Measurements from ENCODE around the gene GNB5. TPM values are rescaled to one million over a fixed set of nuclear protein-coding genes. Genes with fewer than 3 reads are reported as not detected.

Gene GNB5
- total RNA-seq, 1 experiment from 2014 or later, result 29.8 TPM

DNA sequence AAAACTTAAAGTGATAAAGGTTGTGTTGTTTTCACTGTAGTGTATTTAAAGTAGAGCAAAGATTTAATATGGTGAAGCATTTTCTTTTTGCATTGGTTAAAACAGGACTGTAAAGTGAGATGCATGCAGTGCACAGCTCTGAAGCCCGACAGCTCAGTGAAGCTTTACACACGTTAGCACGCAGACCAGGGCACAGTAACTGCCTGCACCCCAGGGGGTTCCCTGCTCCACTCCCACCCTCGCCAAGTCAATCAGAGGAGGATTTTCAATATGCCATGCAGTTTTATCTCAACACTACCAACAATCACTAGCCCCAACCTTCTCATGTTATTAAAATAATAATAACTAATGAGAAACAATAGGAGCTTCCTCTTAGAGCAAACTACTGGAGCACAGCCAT is 50.5 kb downstream of the GNB5 start:
- TF ChIP-seq, protein P1, sequence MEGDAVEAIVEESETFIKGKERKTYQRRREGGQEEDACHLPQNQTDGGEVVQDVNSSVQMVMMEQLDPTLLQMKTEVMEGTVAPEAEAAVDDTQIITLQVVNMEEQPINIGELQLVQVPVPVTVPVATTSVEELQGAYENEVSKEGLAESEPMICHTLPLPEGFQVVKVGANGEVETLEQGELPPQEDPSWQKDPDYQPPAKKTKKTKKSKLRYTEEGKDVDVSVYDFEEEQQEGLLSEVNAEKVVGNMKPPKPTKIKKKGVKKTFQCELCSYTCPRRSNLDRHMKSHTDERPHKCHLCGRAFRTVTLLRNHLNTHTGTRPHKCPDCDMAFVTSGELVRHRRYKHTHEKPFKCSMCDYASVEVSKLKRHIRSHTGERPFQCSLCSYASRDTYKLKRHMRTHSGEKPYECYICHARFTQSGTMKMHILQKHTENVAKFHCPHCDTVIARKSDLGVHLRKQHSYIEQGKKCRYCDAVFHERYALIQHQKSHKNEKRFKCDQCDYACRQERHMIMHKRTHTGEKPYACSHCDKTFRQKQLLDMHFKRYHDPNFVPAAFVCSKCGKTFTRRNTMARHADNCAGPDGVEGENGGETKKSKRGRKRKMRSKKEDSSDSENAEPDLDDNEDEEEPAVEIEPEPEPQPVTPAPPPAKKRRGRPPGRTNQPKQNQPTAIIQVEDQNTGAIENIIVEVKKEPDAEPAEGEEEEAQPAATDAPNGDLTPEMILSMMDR (conservative IDR thresholded peaks at IDR 0.05), result no peak
- no peaks in the 10 kb centered on the region for H3K27me3 Mint-ChIP-seq (ENCODE audit: low read depth)
- no peaks in the 10 kb centered on the region for H3K9me3 ChIP-seq (ENCODE audit: control insufficient read depth, low read depth, low read length)

More for the DNA sequence above, 50.5 kb downstream of the GNB5 start:
- Histone ChIP-seq H4K91ac (ENCODE audit: insufficient read length, low read depth, low read length) (no peak overlapping the region), H3K4me2 (ENCODE audit: insufficient read depth, insufficient read length, low read length) (no peak overlapping the region), H3K27ac (ENCODE audit: insufficient read length, low read depth, low read length) (no peak overlapping the region), H2BK20ac (ENCODE audit: low read depth, low read length, poor library complexity, severe bottlenecking) (no peak overlapping the region), H2AK5ac (ENCODE audit: insufficient read length, low read length) (no peak overlapping the region), H2BK5ac (ENCODE audit: insufficient read length, low read length) (no peak overlapping the region), H2BK15ac (ENCODE audit: low read depth, low read length) (no peak overlapping the region), H3K4me1 (ENCODE audit: insufficient read depth, low read length) (no peaks in the 10 kb centered on the region), H3T11ph (ENCODE audit: low read length) (no peak overlapping the region), H3K27me3 (ENCODE audit: insufficient read depth, low read length) (no peaks in the 10 kb centered on the region), H3K79me2 (ENCODE audit: insufficient read depth, low read length) (no peaks in the 10 kb centered on the region), H2BK120ac (ENCODE audit: low read depth, low read length, poor library complexity, severe bottlenecking) (no peak overlapping the region), H3K79me1 (ENCODE audit: insufficient read depth, low read depth, low read length, poor library complexity, severe bottlenecking) (no peaks in the 10 kb centered on the region), H3K23me2 (ENCODE audit: insufficient read length, low read depth, low read length, poor library complexity, severe bottlenecking) (no peaks in the 10 kb centered on the region), H3K18ac (ENCODE audit: insufficient read length, low read depth, low read length) (no peak overlapping the region), H4K20me1 (ENCODE audit: control insufficient read depth, insufficient read depth, insufficient read length) (no peaks in the 10 kb centered on the region), H3K4ac (ENCODE audit: low read depth, low read length) (no peak overlapping the region), H4K8ac (replicated peaks; ENCODE audit: insufficient read length, low read depth, low read length) (no peak overlapping the region), H3K9ac (ENCODE audit: extremely low read depth, insufficient read length, low read length) (no peak overlapping the region), H2AFZ (ENCODE audit: low read length) (no peak overlapping the region), H4K5ac (ENCODE audit: insufficient read length, low read depth, low read length) (no peak overlapping the region), H3K56ac (ENCODE audit: insufficient read length, low read depth, low read length) (no peak overlapping the region), H2BK12ac (ENCODE audit: insufficient read length, low read depth, low read length) (no peak overlapping the region), H3K23ac (ENCODE audit: insufficient read length, low read depth, low read length) (no peak overlapping the region), H3K14ac (ENCODE audit: insufficient read depth, low read length) (no peak overlapping the region)
- no CpG with 5 or more reads among the region's 4 CpGs for WGBS (ENCODE audit: extremely low coverage, insufficient read length, low lambda C conversion rate)
- Mint-ChIP-seq H3K9me3 (peaks cover 0 to 3% of the 10 kb centered on the region in 2 experiments; a peak in 2 of 5 replicates), H3K4me3 (no peak overlapping the region), H3K27ac (no peak overlapping the region), H3K36me3 (ENCODE audit: insufficient read depth in 1 of 3, low read depth in 3 of 3) (peaks cover 10 to 19% (median 14%) of the 10 kb centered on the region in 3 experiments), H3K4me1 (peaks cover 15 to 16% of the 10 kb centered on the region in 2 experiments)
- DNase-seq, result no peak

Measured in H9 (cell line).